SK-N-SH treated with all-trans-retinoic acid at 6 μM for 48 hours (cell line): ENCODE results near the gene SCGB1A1.
A peak's percentile ranks its signal among the peaks of the same experiment; 100 is the strongest.

Experiments used
- ATAC-seq: fragments of 200-7000 bp; cut with Tn5 transposase; 3 replicates; pipeline ENCODE4 v1.9.1; 2020; ENCODE audit warnings: mild to moderate bottlenecking, moderate library complexity
- ARNTL ChIP-seq: fragments of 450-650 bp; formaldehyde crosslinking; IDR thresholded peaks from 2 replicates; pipeline ENCODE4 v1.5.0; 2020; ENCODE audit warnings: low read depth, mild to moderate bottlenecking, moderate library complexity, borderline replicate concordance
- BACH2 ChIP-seq: fragments of 250-450 bp; sonication (Bioruptor Pico); IDR thresholded peaks from 2 replicates; pipeline ENCODE4 v1.9.0; 2021; ENCODE audit warnings: mild to moderate bottlenecking, borderline replicate concordance
- CSDC2 ChIP-seq: fragments of 250-450 bp; sonication (Bioruptor Pico); IDR thresholded peaks from 2 replicates; pipeline ENCODE4 v1.5.0; 2020; ENCODE audit warnings: mild to moderate bottlenecking, moderate library complexity
- ESRRG ChIP-seq: fragments of 250-450 bp; sonication (Bioruptor Pico); IDR thresholded peaks from 2 replicates; pipeline ENCODE4 v1.6.1; 2021; ENCODE audit warnings: mild to moderate bottlenecking
- GLIS3 ChIP-seq: fragments of 250-450 bp; sonication (Bioruptor Pico); IDR thresholded peaks from 2 replicates; pipeline ENCODE4 v1.5.0; 2020; ENCODE audit warnings: mild to moderate bottlenecking, moderate library complexity
- ISL1 ChIP-seq: fragments of 250-450 bp; sonication (Bioruptor Pico); IDR thresholded peaks from 2 replicates; pipeline ENCODE4 v2.1.2; 2022; ENCODE audit warnings: mild to moderate bottlenecking, moderate library complexity
- OSR1 ChIP-seq: fragments of 250-450 bp; sonication (Bioruptor Pico); IDR thresholded peaks from 2 replicates; pipeline ENCODE4 v1.8.0; 2022; ENCODE audit warnings: moderate library complexity, mild to moderate bottlenecking, inconsistent platforms
- PPARA ChIP-seq: fragments of 250-450 bp; sonication (Bioruptor Pico); IDR thresholded peaks from 2 replicates; pipeline ENCODE4 v1.5.0; 2020; ENCODE audit warnings: mild to moderate bottlenecking, borderline replicate concordance
- RARB ChIP-seq: fragments of 250-450 bp; sonication (Bioruptor Pico); IDR thresholded peaks from 2 replicates; pipeline ENCODE4 v1.8.0; 2021; ENCODE audit warnings: mild to moderate bottlenecking, moderate library complexity
- SNAI2 ChIP-seq: fragments of 250-450 bp; sonication (Bioruptor Pico); IDR thresholded peaks from 2 replicates; pipeline ENCODE4 v1.5.0; 2020; ENCODE audit warnings: mild to moderate bottlenecking, moderate library complexity
- TCF4 ChIP-seq: fragments of 250-450 bp; sonication (Bioruptor Pico); IDR thresholded peaks from 2 replicates; pipeline ENCODE4 v1.8.0; 2021; ENCODE audit warnings: mild to moderate bottlenecking, moderate library complexity, borderline replicate concordance
- TOX ChIP-seq: fragments of 250-450 bp; sonication (Bioruptor Pico); IDR thresholded peaks from 2 replicates; pipeline ENCODE4 v1.8.0; 2021; ENCODE audit warnings: mild to moderate bottlenecking, moderate library complexity, borderline replicate concordance
- ZC3H10 ChIP-seq: fragments of 250-450 bp; sonication (Bioruptor Pico); IDR thresholded peaks from 2 replicates; pipeline ENCODE4 v1.5.1; 2021; ENCODE audit warnings: mild to moderate bottlenecking, moderate library complexity
- ZFP3 ChIP-seq: fragments of 250-450 bp; sonication (Bioruptor Pico); IDR thresholded peaks from 2 replicates; pipeline ENCODE4 v1.5.0; 2020; ENCODE audit warnings: mild to moderate bottlenecking, moderate library complexity
- ZFP30 ChIP-seq: fragments of 450-650 bp; formaldehyde crosslinking; IDR thresholded peaks from 2 replicates; pipeline ENCODE4 v1.5.0; 2022; ENCODE audit warnings: mild to moderate bottlenecking, moderate library complexity
- ZNF565 ChIP-seq: fragments of 450-650 bp; formaldehyde crosslinking; conservative IDR thresholded peaks from 2 replicates; pipeline ENCODE4 v1.5.0; 2020; ENCODE audit warnings: low read depth, mild to moderate bottlenecking, moderate library complexity
- ZNF70 ChIP-seq: fragments of 450-650 bp; formaldehyde crosslinking; IDR thresholded peaks from 2 replicates; pipeline ENCODE4 v1.5.0; 2020; ENCODE audit warnings: mild to moderate bottlenecking, moderate library complexity
- ZNF8 ChIP-seq: fragments of 450-650 bp; formaldehyde crosslinking; IDR thresholded peaks from 2 replicates; pipeline ENCODE4 v1.5.0; 2020; ENCODE audit warnings: mild to moderate bottlenecking, moderate library complexity
- TF ChIP-seq, protein P1 (sequence below): fragments of 250-450 bp; sonication (Bioruptor Pico); IDR thresholded peaks from 2 replicates; pipeline ENCODE4 v1.5.0; 2020; ENCODE audit warnings: mild to moderate bottlenecking, moderate library complexity
- TF ChIP-seq, protein P2 (sequence below): fragments of 250-450 bp; sonication (Bioruptor Pico); IDR thresholded peaks from 2 replicates; pipeline ENCODE4 v1.5.1; 2020; ENCODE audit warnings: low read depth, mild to moderate bottlenecking, moderate library complexity
- TF ChIP-seq, protein P3 (sequence below): fragments of 250-450 bp; sonication (Bioruptor Pico); IDR thresholded peaks from 2 replicates; pipeline ENCODE4 v1.8.0; 2020; ENCODE audit warnings: mild to moderate bottlenecking, moderate library complexity, borderline replicate concordance
- TF ChIP-seq, protein P4 (sequence below): fragments of 250-450 bp; sonication (Bioruptor Pico); IDR thresholded peaks from 2 replicates; pipeline ENCODE4 v1.5.1; 2021; ENCODE audit warnings: mild to moderate bottlenecking, moderate library complexity

SCGB1A1 gene

DNA sequence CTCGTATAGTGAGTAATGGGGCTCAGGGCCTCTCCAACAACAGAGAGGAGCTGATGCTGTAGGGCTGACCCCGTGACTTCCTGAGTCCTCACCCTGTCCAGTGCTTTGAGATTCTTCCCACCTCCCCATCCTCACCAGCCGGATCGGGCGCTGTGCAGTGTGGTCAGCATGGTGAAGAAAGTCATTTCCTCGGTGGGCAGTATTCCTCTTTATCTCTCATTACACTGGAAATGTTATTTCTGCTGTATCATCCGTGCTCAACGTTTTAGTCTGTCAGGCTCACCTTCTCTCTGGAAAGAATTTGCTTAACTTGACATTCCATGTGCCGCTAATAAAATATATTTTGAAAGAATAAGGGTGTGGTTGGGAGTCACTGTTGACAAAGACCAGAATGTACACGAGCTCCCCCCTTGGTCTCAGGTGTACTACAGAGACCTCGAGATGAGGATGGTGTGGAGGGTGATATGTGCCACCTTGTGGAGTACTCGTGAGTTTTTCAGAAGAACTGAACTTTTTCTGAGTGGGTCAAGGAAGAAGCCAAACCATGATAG lies 25.7 kb upstream of the SCGB1A1 start:
- no peak for TF ChIP-seq ZNF70 (CRISPR knock-in tag)
- no peak for TF ChIP-seq PPARA (CRISPR knock-in tag)
- TF ChIP-seq ZC3H10 (CRISPR knock-in tag): no peak
- TF ChIP-seq TOX (CRISPR knock-in tag): no peak
- TF ChIP-seq, protein P1, sequence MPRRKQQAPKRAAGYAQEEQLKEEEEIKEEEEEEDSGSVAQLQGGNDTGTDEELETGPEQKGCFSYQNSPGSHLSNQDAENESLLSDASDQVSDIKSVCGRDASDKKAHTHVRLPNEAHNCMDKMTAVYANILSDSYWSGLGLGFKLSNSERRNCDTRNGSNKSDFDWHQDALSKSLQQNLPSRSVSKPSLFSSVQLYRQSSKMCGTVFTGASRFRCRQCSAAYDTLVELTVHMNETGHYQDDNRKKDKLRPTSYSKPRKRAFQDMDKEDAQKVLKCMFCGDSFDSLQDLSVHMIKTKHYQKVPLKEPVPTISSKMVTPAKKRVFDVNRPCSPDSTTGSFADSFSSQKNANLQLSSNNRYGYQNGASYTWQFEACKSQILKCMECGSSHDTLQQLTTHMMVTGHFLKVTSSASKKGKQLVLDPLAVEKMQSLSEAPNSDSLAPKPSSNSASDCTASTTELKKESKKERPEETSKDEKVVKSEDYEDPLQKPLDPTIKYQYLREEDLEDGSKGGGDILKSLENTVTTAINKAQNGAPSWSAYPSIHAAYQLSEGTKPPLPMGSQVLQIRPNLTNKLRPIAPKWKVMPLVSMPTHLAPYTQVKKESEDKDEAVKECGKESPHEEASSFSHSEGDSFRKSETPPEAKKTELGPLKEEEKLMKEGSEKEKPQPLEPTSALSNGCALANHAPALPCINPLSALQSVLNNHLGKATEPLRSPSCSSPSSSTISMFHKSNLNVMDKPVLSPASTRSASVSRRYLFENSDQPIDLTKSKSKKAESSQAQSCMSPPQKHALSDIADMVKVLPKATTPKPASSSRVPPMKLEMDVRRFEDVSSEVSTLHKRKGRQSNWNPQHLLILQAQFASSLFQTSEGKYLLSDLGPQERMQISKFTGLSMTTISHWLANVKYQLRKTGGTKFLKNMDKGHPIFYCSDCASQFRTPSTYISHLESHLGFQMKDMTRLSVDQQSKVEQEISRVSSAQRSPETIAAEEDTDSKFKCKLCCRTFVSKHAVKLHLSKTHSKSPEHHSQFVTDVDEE (CRISPR knock-in tag): no peak
- TF ChIP-seq ZNF8 (CRISPR knock-in tag): no peak
- TF ChIP-seq, protein P2, sequence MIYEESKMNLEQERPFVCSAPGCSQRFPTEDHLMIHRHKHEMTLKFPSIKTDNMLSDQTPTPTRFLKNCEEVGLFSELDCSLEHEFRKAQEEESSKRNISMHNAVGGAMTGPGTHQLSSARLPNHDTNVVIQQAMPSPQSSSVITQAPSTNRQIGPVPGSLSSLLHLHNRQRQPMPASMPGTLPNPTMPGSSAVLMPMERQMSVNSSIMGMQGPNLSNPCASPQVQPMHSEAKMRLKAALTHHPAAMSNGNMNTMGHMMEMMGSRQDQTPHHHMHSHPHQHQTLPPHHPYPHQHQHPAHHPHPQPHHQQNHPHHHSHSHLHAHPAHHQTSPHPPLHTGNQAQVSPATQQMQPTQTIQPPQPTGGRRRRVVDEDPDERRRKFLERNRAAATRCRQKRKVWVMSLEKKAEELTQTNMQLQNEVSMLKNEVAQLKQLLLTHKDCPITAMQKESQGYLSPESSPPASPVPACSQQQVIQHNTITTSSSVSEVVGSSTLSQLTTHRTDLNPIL: no peak
- no peak for TF ChIP-seq ESRRG (CRISPR knock-in tag)
- no peak for TF ChIP-seq RARB (CRISPR knock-in tag)
- ATAC-seq: no peak

DNA sequence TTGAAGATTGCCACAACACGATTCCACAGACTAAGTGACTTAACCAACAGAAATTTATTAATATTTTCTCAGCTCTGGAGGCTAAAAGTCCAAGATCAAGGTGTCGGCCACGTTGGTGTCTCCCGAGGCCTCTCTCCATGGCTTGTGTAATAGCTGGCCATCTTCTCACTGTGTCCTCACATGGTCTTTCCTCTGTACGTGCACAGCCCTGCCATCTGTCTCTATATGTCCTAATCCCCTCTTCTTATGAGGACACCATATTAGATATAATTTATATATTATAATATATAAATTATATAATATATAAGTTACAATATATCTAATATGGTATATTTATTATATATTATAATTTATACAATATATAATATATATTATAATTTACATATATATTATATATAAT lies 25.1 kb upstream of the SCGB1A1 start:
- no peak for ATAC-seq
- TF ChIP-seq, protein P1 (CRISPR knock-in tag): no peak
- TF ChIP-seq TCF4 (CRISPR knock-in tag) (no peak), BACH2 (CRISPR knock-in tag) (no peak), ISL1 (CRISPR knock-in tag) (no peak), ARNTL (no peak), SNAI2 (CRISPR knock-in tag) (no peak)

DNA sequence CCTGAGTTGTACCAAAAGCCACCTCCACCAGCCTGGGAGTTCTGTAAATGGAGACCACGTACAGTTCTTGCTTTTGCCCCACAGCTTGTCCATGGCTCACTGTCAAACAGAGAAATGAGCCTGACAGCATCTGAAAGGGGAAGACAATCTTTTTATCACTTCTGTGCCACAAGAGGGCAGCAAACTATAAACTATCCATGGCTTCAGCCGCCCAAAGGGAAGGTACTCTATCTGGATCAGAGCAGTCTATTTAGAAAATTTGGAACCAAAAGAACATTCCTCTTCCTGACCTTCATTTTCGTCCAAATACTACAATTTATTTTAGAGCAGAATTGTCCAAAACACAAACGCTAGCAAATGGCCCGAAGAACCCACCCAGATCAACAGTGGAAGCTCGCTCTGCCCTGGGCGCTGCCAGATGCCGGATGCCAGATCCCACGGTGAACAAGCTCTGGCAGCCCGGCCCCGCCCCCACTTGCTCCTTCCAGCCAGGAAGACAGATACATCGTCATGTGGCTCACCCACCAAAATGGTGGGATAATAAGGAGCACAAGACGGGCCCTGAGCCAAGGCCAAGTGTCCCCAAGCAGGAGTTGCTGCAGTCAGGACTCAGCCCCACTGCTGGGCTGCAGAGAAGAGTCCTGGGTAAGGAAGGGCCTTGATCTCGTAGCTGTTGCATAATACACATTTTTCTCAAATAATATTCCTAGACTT lies 23.9 kb upstream of the SCGB1A1 start:
- ATAC-seq: peak; percentile 87
- no peak for TF ChIP-seq BACH2 (CRISPR knock-in tag)
- TF ChIP-seq RARB (CRISPR knock-in tag): no peak
- 0 out of 2 replicates have a peak, but pooled peaks have one; percentile 56 for TF ChIP-seq CSDC2
- no peak for TF ChIP-seq OSR1 (CRISPR knock-in tag)
- no peak for TF ChIP-seq ISL1 (CRISPR knock-in tag)
- TF ChIP-seq TOX (CRISPR knock-in tag): no peak
- no peak for TF ChIP-seq ZNF8 (CRISPR knock-in tag)
- no peak for TF ChIP-seq SNAI2 (CRISPR knock-in tag)
- 0 out of 2 replicates have a peak, but pooled peaks have one; percentile 32 for TF ChIP-seq GLIS3 (CRISPR knock-in tag)
- no peak for TF ChIP-seq ARNTL
- TF ChIP-seq TCF4 (CRISPR knock-in tag): peak; percentile 74
- TF ChIP-seq, protein P3, sequence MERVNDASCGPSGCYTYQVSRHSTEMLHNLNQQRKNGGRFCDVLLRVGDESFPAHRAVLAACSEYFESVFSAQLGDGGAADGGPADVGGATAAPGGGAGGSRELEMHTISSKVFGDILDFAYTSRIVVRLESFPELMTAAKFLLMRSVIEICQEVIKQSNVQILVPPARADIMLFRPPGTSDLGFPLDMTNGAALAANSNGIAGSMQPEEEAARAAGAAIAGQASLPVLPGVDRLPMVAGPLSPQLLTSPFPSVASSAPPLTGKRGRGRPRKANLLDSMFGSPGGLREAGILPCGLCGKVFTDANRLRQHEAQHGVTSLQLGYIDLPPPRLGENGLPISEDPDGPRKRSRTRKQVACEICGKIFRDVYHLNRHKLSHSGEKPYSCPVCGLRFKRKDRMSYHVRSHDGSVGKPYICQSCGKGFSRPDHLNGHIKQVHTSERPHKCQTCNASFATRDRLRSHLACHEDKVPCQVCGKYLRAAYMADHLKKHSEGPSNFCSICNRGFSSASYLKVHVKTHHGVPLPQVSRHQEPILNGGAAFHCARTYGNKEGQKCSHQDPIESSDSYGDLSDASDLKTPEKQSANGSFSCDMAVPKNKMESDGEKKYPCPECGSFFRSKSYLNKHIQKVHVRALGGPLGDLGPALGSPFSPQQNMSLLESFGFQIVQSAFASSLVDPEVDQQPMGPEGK: no peak
- TF ChIP-seq ESRRG (CRISPR knock-in tag): no peak
- TF ChIP-seq ZFP3 (CRISPR knock-in tag): 0 out of 2 replicates have a peak, but pooled peaks have one; percentile 52
- TF ChIP-seq, protein P4, sequence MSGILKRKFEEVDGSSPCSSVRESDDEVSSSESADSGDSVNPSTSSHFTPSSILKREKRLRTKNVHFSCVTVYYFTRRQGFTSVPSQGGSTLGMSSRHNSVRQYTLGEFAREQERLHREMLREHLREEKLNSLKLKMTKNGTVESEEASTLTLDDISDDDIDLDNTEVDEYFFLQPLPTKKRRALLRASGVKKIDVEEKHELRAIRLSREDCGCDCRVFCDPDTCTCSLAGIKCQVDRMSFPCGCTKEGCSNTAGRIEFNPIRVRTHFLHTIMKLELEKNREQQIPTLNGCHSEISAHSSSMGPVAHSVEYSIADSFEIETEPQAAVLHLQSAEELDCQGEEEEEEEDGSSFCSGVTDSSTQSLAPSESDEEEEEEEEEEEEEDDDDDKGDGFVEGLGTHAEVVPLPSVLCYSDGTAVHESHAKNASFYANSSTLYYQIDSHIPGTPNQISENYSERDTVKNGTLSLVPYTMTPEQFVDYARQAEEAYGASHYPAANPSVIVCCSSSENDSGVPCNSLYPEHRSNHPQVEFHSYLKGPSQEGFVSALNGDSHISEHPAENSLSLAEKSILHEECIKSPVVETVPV (CRISPR knock-in tag): no peak
- peak; percentile 89 for TF ChIP-seq ZNF70 (CRISPR knock-in tag)
- no peak for TF ChIP-seq ZNF565 (CRISPR knock-in tag)
- no peak for TF ChIP-seq ZFP30
- TF ChIP-seq, protein P2: no peak
